Mucosa of descending colon (tissue), 3 donors: ENCODE data around the gene MON1A. TPM values are rescaled to one million over a fixed set of nuclear protein-coding genes. Genes with fewer than 3 reads are reported as not detected.

Source experiments
- ATAC-seq: fragments of 200-7000 bp; cut with Tn5 transposase; one replicate; pipeline ENCODE4 v1.9.1; 2020; ENCODE audit warnings: mild to moderate bottlenecking, moderate library complexity
- DNase-seq, 3 donors: peaks; one replicate each; pipeline ENCODE4 v3.0.0-alpha.2; 2020
- H3K36me3 ChIP-seq: fragments of 200-600 bp; one replicate; pipeline ENCODE4 v1.8.0; 2021; ENCODE audit warnings: low read depth, mild to moderate bottlenecking
- H3K4me1 ChIP-seq: fragments of 200-600 bp; one replicate; pipeline ENCODE4 v1.8.0; 2021; ENCODE audit warnings: low read depth, mild to moderate bottlenecking
- H3K4me3 ChIP-seq: fragments of 200-600 bp; one replicate; pipeline ENCODE4 v1.8.0; 2021; ENCODE audit warnings: mild to moderate bottlenecking
- H3K9me3 ChIP-seq: fragments of 200-600 bp; one replicate; pipeline ENCODE4 v1.8.0; 2021; ENCODE audit warnings: mild to moderate bottlenecking
- CTCF ChIP-seq: fragments of 200-600 bp; IDR thresholded peaks from one replicate; pipeline ENCODE4 v1.8.0; 2022; ENCODE audit warnings: antibody characterized with exemption, mild to moderate bottlenecking
- intact Hi-C, 2 donors: fragments of 100-400 bp; cut with DNase I in 1 of 2; cut with micrococcal nuclease in 1 of 2; formaldehyde crosslinking; loops; one replicate each; pipeline versions ENCODE4 v1.11.0 to v1.11.1; 2022; cut with DNase I, micrococcal nuclease
- total RNA-seq, 3 donors: library from RNA; stranded (reverse); fragmentation: NEBNext Ultra II Directional in 2 of 3; extraction: Animal tissue kit (Norgen Biotek cat#: 25700) in 2 of 3; gene quantifications; one replicate each; pipeline versions ENCODE4 v1.2.1 to v1.2.4, GENCODE V29; 2021 to 2023
- donor health status: DM: no; HTN: no; CAD: no; lungs with moderate emphysema.
- donor health status: DM: no; HTN: no; CAD: no.
- donor health status: DM: no; HTN: yes; CAD: no.

Gene MON1A
- total RNA-seq, 3 donors from 2014 or later: 6.9 to 13.3 (median 7.9) TPM

- ATAC-seq (no peak), DNase-seq (peak in 1 of 3 donors; percentile 25)
Measured at GRCh38 chr3:49867871-49868321, 61.7 kb downstream of the MON1A start.

GRCh38 chr3:49867400-49867799 lies 62.2 kb downstream of the MON1A start:
- Histone ChIP-seq H3K9me3 (no peaks in the 10 kb centered on the region), H3K36me3 (no peaks in the 10 kb centered on the region), H3K4me3 (no peak overlapping the region), H3K4me1 (peaks cover 11% of the 10 kb centered on the region)
- no peak for ATAC-seq
- intact Hi-C loops: no loop called here
- no peak for DNase-seq
- no peak for TF ChIP-seq CTCF

More at GRCh38 chr3:49867871-49868321, 61.7 kb downstream of the MON1A start:
- Histone ChIP-seq H3K4me1 (peaks cover 13% of the 10 kb centered on the region), H3K36me3 (no peaks in the 10 kb centered on the region), H3K4me3 (no peak overlapping the region), H3K9me3 (no peaks in the 10 kb centered on the region)
- TF ChIP-seq CTCF: no peak
- intact Hi-C loops: no loop called here

GRCh38 chr3:49865198-49865784 lies 64.3 kb downstream of the MON1A start:
- DNase-seq: no peak
- H3K9me3 ChIP-seq: no peaks in the 10 kb centered on the region
- intact Hi-C loops: no loop called here
- no peak overlapping the region for H3K4me3 ChIP-seq
- H3K4me1 ChIP-seq: peaks cover 11% of the 10 kb centered on the region
- H3K36me3 ChIP-seq: no peaks in the 10 kb centered on the region
- no peak for ATAC-seq
- TF ChIP-seq CTCF: no peak

GRCh38 chr3:49864505-49864904 lies 65.1 kb downstream of the MON1A start:
- Histone ChIP-seq H3K36me3 (no peaks in the 10 kb centered on the region), H3K4me3 (no peak overlapping the region), H3K9me3 (no peaks in the 10 kb centered on the region), H3K4me1 (peaks cover 5% of the 10 kb centered on the region)
- no peak for TF ChIP-seq CTCF
- ATAC-seq (no peak), DNase-seq (no peak)
- intact Hi-C loops: no loop called here

- intact Hi-C loops: no loop called here
- no peaks in the 10 kb centered on the region for H3K36me3 ChIP-seq
- TF ChIP-seq CTCF: no peak
- H3K9me3 ChIP-seq: no peaks in the 10 kb centered on the region
- peaks cover 8% of the 10 kb centered on the region for H3K4me1 ChIP-seq
- no peak for DNase-seq
- no peak overlapping the region for H3K4me3 ChIP-seq
- no peak for ATAC-seq
Measured at GRCh38 chr3:49859576-49860305, 69.9 kb downstream of the MON1A start.

Other genes with a start within 250 kb of the MON1A start
- gene MST1, start 240.3 kb downstream of the MON1A start, total RNA-seq: 10 to 100 TPM; 16.8 to 55.9 (median 18.8) TPM
- 10 to 100 TPM; 45.5 to 58.1 (median 51.0) TPM for gene RNF123, start 240.3 kb downstream of the MON1A start, total RNA-seq
- not detected for gene AMIGO3, start 210.1 kb downstream of the MON1A start, total RNA-seq
- gene GMPPB, start 205.9 kb downstream of the MON1A start, total RNA-seq: 10 to 100 TPM; 36.0 to 60.5 (median 47.4) TPM
- gene IP6K1, start 143.3 kb downstream of the MON1A start, total RNA-seq: 10 to 100 TPM; 33.1 to 52.5 (median 39.5) TPM
- gene CDHR4, start 129.9 kb downstream of the MON1A start, total RNA-seq: under 1 TPM in 1 of 3 donors, not detected in 2; 0.38 TPM
- gene INKA1, start 126.5 kb downstream of the MON1A start, total RNA-seq: 1 to 10 TPM in 2 of 3 donors, under 1 TPM in 1; 0.58 to 2.8 (median 1.6) TPM
- 100 to 1,000 TPM in 2 of 3 donors, 10 to 100 TPM in 1; 90.3 to 192 (median 139) TPM for gene UBA7, start 115.9 kb downstream of the MON1A start, total RNA-seq
- gene TRAIP, start 73.2 kb downstream of the MON1A start, total RNA-seq: 1 to 10 TPM; 2.6 to 5.4 (median 4.0) TPM
- not detected for gene CAMKV, start 59.9 kb downstream of the MON1A start, total RNA-seq
- gene MST1R, start 25.9 kb downstream of the MON1A start, total RNA-seq: 100 to 1,000 TPM in 2 of 3 donors, 10 to 100 TPM in 1; 76.2 to 153 (median 124) TPM
- gene RBM6, start 10.3 kb upstream of the MON1A start, total RNA-seq: 100 to 1,000 TPM in 2 of 3 donors, 10 to 100 TPM in 1; 75.6 to 124 (median 112) TPM
- gene RBM5, start 159.1 kb upstream of the MON1A start, total RNA-seq: 100 to 1,000 TPM; 128 to 183 (median 158) TPM
- 10 to 100 TPM; 10.7 to 15.3 (median 14.6) TPM for gene SEMA3F, start 225.5 kb upstream of the MON1A start, total RNA-seq